Psoas muscle (tissue), 8 donors: ENCODE measurements around the gene MAGEB6B. TPM values are rescaled to one million over a fixed set of nuclear protein-coding genes. Genes with fewer than 3 reads are reported as not detected.
"Not testable (repeated sequence)": the region's sequence is repeated elsewhere in the genome, so short reads cannot be mapped to it uniquely, and the experiment has no call there.

ENCODE experiments used
- ATAC-seq, 4 donors: fragments of 200-7000 bp; cut with Tn5 transposase; one replicate each; pipeline ENCODE4 v1.9.1; 2020; ENCODE audit warnings: moderate library complexity in 3 of 4, mild to moderate bottlenecking in 2 of 4
- DNase-seq, 2 donors: peaks; one replicate each; pipeline ENCODE4 v3.0.0-alpha.2; 2020
- H3K27ac ChIP-seq: fragments of 200-600 bp; one replicate; pipeline ENCODE4 v1.8.0; 2022
- H3K27me3 ChIP-seq, 3 donors: fragments of 200-600 bp in 1 of 3; one replicate each; pipeline versions ENCODE4 v1.6.1 to v1.8.0; 2013 to 2022; ENCODE audit warnings: low read length in 2 of 3, mild to moderate bottlenecking in 2 of 3, moderate library complexity in 1 of 3; ENCODE audit not compliant: insufficient read depth in 3 of 3
- H3K36me3 ChIP-seq, 2 donors: fragments of 200-600 bp in 1 of 2; one replicate each; pipeline versions ENCODE4 v1.6.1 to v1.8.0; 2013 to 2022; ENCODE audit warnings: low read depth in 1 of 2, mild to moderate bottlenecking in 1 of 2, moderate library complexity in 1 of 2; ENCODE audit not compliant: insufficient read depth in 1 of 2
- H3K4me1 ChIP-seq: fragments of 200-600 bp; one replicate; pipeline ENCODE4 v1.8.0; 2022
- H3K4me3 ChIP-seq: fragments of 200-600 bp; one replicate; pipeline ENCODE4 v1.8.0; 2022; ENCODE audit warnings: mild to moderate bottlenecking
- H3K9me3 ChIP-seq: fragments of 200-600 bp; one replicate; pipeline ENCODE4 v1.8.0; 2022
- CTCF ChIP-seq: fragments of 200-600 bp; IDR thresholded peaks from one replicate; pipeline ENCODE4 v1.8.0; 2022; ENCODE audit warnings: antibody characterized with exemption
- WGBS, 3 donors: extraction: QIAGEN DNeasy Blood & Tissue Kit; methylation state at CpG; one replicate each; pipeline versions ENCODE4 v1.1.6 to v1.1.7; 2013; 5-methylcytosine and 5-hydroxymethylcytosine counted together
- intact Hi-C, 2 donors: fragments of 100-400 bp; cut with DNase I; formaldehyde crosslinking; loops; one replicate each; pipeline versions ENCODE4 v1.11.0 to v1.14.2; 2022
- polyA plus RNA-seq, 3 donors: library from polyadenylated mRNA; stranded (reverse); fragments of 200-250 nt; gene quantifications; one replicate each; pipeline ENCODE4 v1.2.3, GENCODE V29; 2013
- total RNA-seq, 4 donors: library from RNA; stranded (reverse); fragmentation: NEBNext Ultra II Directional in 2 of 4; extraction: Animal tissue kit (Norgen Biotek cat#: 25700) in 2 of 4; gene quantifications; one replicate each; pipeline versions ENCODE4 v1.2.1 to v1.2.4, GENCODE V29; 2021 to 2023
- donor health status: healthy with polysubstance abuse.
- donor health status: DM: no; HTN: no; CAD: no; lungs with moderate emphysema.
- donor health status: Bipolar disorder and iron deficiency.
- donor health status: healthy.
- donor health status: DM: yes; HTN: yes; CAD: no.
- donor health status: DM: no; HTN: no; CAD: no.
- donor health status: DM: no; HTN: no; CAD: no.
- donor health status: DM: yes; HTN: yes; CAD: no.

The MAGEB6B gene
- total and polyA plus RNA-seq, 7 donors: not detected

DNA sequence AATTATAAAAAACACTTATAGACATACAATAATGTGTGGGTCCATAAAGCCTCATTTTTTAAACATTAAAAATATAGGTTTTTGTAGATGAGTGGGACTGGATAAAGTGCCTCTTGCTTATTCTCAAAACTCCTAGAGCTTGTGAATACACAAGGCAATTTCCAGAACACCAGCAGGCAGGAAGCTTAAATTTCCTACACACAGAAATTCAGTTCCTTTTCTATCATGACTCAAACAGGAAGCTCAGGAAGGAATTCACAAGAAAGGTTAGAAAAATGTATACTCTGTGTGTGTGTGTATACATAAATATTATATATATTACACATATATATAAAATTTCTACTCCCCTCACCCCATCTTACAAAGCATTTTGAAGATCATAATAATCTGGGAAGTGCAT, 43.2 kb downstream of the MAGEB6B start:
- Histone ChIP-seq H3K9me3 (peaks cover 4% of the 10 kb centered on the region), H3K4me1 (no peaks in the 10 kb centered on the region), H3K27ac (no peak overlapping the region), H3K27me3 (no peaks in the 10 kb centered on the region), H3K36me3 (no peaks in the 10 kb centered on the region), H3K4me3 (no peak overlapping the region)
- TF ChIP-seq CTCF: no peak
- no peak for DNase-seq
- intact Hi-C loops: no loop called here
- no peak for ATAC-seq

- WGBS, 3 donors: 88 to 95% (median 89%) methylated on average over 22 to 27 of the region's 27 CpGs
Measured at GRCh38 chrX:26204717-26205116, 44.3 kb downstream of the MAGEB6B start.

GRCh38 chrX:26208012-26208411, 47.6 kb downstream of the MAGEB6B start:
- intact Hi-C loops: no loop called here
- Histone ChIP-seq H3K4me1 (no peaks in the 10 kb centered on the region), H3K9me3 (no peaks in the 10 kb centered on the region), H3K36me3 (no peaks in the 10 kb centered on the region), H3K27ac (no peak overlapping the region), H3K4me3 (no peak overlapping the region), H3K27me3 (no peaks in the 10 kb centered on the region)
- WGBS, 3 donors: 44 to 70% (median 54%) methylated on average over 3 of the region's 3 CpGs
- no peak for TF ChIP-seq CTCF
- no peak for DNase-seq
- no peak for ATAC-seq

More at GRCh38 chrX:26204717-26205116, 44.3 kb downstream of the MAGEB6B start:
- H3K4me1 ChIP-seq, H3K4me3 ChIP-seq, H3K36me3 ChIP-seq, intact Hi-C loops, ATAC-seq, DNase-seq, H3K27me3 ChIP-seq, H3K9me3 ChIP-seq, H3K27ac ChIP-seq: not testable (repeated sequence)

Other genes with a start within 250 kb of the MAGEB6B start
- gene MAGEB18, start 22.3 kb upstream of the MAGEB6B start, total RNA-seq: not detected
- not detected for gene MAGEB18, start 22.3 kb upstream of the MAGEB6B start, polyA plus RNA-seq
- not detected for gene MAGEB6, start 31.8 kb downstream of the MAGEB6B start, total RNA-seq
- not detected for gene MAGEB6, start 31.8 kb downstream of the MAGEB6B start, polyA plus RNA-seq
- not detected for gene MAGEB5, start 55.6 kb downstream of the MAGEB6B start, total RNA-seq
- gene MAGEB5, start 55.6 kb downstream of the MAGEB6B start, polyA plus RNA-seq: not detected